ENCODE results near the gene GRAP2.
"Not testable (repeated sequence)": the region's sequence is repeated elsewhere in the genome, so short reads cannot be mapped to it uniquely, and the experiment has no call there.

The GRAP2 gene

DNA sequence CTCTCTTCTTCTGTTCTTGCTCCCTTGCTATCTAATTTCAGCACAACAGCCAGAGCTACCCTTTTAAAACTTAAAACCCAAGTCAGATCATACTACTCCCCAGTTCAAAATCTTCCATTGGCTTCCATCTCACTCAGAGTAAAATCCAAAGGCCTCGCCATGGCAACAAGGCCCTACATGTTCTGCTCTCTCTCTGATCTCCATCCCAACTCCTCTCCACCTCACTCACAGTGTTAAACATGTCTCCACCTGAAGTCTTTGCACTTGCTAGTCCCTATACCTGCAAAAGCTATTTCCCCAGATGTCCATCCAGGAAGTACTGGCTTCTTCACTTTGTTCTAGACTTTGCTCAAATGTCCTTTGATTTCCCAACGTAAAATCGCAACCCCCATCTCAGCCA, 3.0 kb upstream of the GRAP2 start:
- no peak for ATAC-seq
- DNase-seq = no peak

DNA sequence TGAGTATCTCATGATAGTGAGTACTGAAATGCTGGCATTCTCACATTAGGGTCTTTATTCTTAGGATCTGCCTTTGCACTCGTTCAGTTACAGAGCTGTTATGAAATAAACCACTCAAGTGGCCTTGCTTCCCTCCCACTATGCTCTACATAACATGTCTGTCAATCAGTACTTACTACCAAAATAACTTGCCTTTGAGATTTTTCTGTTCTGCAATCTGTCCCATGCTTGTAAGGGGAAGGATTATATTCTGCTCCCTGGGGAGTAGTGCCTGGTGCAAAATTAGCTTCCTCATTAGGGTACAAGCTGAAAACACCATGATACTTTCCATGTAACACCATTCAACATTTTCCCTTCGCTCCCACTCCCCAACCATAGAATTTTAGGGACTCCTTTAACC, 1.9 kb upstream of the GRAP2 start:
- ATAC-seq = no peak

DNA sequence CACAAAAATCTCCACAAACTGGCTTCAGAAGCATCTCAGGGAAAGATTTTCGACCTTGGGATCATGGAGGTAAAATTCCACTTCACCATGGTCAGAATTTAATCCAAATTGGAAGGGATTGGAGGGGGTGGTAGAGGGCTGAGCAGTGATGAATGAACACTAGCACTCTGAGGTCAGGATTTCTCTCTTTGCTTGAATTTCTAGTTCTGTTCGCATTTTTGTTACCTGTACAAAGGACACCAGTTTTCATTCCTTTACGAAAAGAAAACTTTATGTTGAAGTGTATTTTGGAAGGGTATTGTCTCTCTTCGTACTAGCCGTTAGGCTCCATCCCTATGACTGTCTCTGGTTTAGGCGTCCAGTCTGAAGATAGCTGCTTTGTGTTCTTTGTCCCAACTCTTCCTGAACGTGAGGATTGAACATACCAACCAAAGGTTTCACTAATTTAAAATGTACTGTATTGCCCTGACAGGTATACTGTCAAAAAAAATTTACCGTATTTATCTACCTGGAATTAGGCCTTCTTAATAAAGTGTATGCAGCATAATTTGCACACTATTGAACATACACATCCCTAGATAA, 772 bp downstream of the GRAP2 start:
- DNase-seq = no peak
- ATAC-seq = no peak

More for the DNA sequence above, 1.9 kb upstream of the GRAP2 start:
- DNase-seq = no peak

DNA sequence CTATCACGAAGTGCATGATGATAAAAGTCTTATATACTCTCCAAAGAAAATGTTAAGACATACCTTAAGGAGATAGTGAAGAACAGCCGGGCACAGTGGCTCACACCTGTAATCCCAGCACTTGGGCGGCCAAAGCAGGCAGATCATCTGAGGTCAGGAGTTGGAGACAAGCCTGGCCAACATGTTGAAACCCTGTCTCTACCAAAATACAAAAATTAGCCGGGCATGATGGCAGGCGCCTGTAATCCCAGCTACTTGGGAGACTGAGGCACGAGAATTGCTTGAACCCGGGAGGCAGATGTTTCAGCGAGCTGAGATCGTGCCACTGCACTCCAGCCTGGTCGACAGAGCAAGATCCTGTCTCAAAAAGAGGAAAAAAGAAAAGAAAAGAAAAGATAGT, 3.1 kb downstream of the GRAP2 start:
- DNase-seq, ATAC-seq: not testable (repeated sequence)

DNA sequence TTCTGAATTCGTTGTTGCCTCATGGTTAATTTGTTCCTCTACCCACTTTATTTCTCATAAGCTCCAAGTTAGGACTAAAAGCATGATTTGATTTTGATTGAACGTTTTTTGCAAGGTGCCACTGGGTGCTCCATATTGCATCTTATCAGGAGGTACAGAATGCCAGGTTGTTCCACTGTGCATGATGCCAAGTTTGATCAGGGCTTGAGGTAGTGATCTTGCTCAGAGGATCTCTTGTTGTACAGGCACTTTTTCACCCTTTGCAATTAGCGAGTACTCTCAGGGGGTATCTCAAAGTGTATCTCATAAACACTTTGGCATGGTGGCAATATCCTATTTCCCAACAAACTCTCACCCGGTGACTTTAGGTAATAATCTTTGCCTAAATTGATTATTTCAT, 4.0 kb downstream of the GRAP2 start:
- DNase-seq (no peak), ATAC-seq (no peak)

DNA sequence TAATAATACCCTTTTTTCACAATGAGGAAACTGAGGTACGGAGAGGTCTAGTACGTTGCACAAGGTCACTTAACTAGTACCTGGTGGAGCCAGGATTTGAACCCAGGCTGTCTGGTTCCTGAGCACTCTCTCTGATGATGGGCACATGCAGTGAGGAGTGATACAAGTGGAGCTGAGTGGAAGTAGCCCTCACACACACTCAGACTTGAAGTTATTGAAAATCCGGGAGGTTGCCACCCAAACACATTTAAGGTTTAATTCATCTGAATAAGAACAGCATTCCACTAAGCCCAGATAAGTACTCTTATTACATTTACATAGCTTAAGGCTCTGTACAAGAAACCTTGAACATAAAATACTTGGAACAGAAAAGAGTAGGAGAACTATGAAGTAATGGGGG, 4.8 kb downstream of the GRAP2 start:
- peak; percentile 12 for ATAC-seq
- peak; percentile 49 for DNase-seq

DNA sequence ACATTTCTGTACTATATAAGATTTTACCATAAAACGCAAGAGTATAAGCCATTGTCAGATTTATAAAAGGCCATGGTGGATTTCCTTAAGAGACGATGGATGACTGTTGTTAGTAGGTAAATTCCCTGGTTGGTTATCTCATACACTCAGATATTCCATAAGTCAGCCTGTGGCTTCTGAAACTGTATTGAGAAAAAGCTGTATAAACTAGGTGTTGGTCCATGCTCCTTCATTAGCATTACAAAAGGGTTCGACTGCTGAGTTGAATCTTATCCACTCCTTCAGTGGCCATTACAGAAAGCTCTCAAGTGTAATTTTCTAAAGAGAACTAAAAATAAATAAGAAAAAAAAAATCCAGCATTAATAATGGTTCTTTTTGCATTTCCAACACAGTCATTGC, 5.3 kb downstream of the GRAP2 start:
- peak; percentile 50 for ATAC-seq
- no peak for DNase-seq

DNA sequence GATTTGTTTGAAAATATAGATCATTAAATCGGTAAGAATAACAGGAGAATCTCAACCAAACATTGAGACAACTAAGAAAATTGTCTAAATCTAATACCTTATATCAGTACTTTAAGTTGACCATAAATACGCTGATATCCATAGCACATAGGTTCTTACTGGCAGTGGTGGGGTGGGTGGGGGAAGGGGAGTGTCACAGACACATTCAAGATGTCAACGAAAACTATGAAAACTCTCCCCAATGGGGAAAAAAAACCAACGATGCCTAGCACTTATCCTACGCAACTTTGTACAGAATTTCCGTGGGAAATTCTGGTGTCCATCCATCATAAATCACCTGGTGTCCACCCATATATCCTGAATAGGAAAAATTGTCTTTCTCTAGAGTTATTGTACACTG, 6.2 kb downstream of the GRAP2 start:
- peak; percentile 59 for DNase-seq
- ATAC-seq = no peak

DNA sequence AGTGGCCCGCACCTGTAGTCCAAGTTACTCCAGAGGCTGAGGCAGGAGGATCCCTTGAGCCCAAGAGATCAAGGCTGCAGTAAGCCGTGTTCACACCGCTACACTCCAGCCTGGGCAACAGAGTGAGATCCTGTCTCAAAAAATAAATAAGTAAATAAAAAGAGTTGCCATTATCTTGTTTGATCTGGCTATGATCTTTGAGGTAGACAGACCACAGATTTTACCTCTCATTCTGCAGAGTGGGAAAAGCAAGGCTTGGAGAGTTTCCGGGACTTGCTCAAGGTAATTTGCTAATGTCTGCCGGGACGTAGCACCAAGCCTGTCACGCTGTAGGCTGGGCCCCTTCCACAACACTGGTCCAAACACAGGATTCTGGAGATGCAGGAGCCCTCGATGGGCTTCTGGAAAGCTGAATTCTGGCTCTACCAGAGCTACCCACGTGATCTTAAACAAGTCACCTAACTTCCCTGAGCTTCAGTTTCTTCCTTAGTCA, 6.8 kb downstream of the GRAP2 start:
- ATAC-seq (no peak), DNase-seq (no peak)

DNA sequence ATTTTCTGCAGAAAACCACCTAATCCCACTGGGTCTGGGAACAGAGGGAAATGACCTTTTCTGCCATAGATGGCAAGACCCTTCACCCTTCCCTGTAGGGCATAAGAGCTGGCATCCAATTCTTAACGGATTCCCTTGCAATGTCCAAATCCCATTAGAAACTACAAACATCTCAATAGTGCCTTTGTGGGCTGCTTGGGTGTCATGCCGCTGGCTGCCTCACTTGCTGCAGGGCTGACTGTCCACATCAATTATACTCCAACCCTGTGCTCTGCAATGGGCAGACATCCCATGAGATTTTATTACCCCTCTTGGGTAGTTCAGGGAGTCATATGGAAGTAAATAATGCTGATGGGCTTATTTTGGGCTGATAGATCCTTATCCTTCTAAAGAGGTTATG, 7.3 kb downstream of the GRAP2 start:
- DNase-seq (no peak), ATAC-seq (no peak)

DNA sequence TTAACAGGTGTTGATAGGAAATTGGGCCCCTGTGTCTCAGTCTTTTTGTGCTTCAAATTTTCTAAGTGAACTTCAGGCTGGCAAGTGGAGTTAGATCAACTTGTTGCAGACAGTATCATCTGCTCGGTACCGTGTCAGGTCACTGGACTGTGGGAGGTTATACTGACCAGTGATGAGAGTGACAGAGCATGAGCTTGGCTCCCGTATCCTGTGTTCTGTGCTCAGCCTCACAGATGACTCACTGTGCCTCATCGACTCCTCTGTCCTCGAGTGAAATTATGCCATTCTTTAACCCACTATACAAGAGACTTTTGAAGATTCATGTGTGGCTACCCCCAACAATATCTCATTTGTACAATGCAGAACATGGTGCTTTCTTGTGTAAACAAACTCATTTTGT, 7.9 kb downstream of the GRAP2 start:
- DNase-seq = peak; percentile 47
- ATAC-seq = peak; percentile 55

DNA sequence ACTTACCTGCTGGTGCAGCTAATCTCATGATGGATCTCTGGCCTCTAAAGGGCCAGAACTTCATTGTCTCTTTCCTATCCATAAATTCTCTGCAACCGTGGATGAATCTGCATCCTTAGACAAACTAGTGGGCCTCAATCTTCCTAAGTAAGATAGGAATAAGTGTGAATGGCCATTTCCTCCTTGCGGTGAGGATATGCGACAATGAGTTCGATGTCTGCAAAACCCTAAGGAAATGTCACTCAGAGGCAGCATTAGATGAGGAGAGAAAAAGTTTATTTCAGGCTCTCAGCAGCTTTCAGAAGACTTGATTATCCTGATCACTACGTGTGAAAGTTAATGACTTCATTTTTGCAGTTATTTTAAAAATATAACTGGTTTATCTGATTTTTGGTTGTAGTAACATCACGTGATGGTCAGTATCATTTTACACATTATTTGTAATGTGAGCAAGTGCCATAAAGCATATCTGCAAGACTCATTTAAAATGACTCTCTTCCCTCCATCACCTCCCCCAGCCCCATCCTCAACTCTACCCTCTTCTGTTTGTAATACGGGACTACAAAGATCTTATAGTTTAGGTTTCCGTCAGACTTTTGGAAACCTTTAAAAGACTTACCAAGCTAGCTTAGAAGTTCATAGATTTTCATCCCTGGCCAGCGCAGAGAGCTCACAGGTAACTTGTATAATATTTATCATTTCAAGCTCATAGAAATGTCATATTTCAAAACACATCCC, 10.2 kb downstream of the GRAP2 start:
- no peak for ATAC-seq
- DNase-seq = no peak

DNA sequence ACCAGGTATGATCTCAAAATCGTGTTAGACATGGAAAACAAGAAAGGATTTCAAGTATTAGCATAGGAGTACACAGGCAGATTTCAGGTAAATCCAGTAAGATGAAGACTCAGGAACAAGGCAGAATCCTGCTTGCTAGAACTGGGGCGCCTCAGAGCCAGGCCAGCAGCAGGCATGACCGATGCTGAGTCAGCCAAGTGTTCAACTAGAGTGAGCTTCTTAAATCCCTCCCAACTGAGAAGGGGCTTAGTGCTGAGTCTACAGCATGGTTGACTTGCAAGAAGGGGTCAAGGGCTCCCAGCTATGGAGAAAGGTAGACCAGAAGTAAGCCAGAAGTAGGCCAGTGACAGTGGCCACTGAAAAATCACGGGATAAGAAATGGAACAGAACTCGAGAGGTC, 12.4 kb downstream of the GRAP2 start:
- DNase-seq (no peak), ATAC-seq (no peak)

DNA sequence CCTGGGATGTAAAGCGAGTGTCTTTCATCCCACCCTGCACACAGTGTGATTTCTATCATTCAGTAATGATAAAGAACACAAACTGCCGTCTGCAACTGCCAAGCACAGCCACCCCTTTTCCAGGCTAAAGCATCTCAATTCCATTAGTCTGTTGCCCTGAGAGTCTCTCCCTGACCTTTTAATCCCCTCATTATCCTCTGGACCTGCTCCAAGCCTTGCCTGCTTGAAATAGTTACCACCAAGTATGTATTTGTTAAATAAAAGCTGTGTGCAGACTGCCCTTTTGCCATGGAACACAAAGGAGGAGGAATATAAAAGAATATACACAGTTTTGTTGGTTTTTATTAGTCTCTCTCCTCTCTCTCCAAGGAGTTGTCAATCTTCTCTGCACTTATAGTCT, 13.0 kb downstream of the GRAP2 start:
- no peak for DNase-seq
- no peak for ATAC-seq

DNA sequence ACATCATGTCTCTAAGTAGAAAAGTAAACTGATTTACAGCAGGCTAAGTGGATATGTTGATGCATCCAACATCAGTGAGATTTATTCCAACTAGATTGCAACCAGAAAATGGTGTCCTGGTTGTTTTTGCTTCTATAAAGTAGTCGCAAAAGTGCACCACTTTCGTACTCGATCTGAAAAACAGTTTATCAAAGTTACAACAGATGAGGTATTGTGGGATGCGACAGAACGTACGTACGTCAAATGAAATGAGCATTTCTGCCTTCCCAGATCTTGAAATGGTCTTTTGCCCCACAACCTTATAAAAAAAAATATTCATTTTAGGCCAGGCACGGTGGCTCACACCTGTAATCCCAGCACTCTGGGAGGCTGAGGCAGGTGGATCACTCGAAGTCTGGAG, 13.7 kb downstream of the GRAP2 start:
- ATAC-seq (no peak), DNase-seq (no peak)

DNA sequence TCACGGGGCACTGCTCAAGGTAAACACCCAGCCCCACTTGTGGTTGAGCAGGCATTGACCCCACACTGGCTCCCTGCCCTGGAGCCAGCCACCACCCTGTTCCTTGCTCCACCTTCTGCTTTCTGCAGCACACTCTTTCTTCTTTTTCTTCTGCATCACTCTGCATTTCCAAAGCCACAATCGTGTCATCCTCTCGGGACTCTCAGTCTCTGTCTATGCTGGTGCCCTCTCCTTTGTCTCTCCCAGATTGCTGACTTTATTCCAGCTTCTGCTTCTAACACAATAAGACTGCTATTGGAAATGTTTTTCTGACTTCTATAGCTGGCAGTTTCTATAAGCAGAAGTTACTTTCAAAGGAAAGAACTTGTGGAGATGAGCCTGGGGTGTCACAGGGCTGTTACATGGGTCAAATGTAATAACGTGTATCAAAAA, 14.4 kb downstream of the GRAP2 start:
- DNase-seq = no peak
- ATAC-seq = no peak

DNA sequence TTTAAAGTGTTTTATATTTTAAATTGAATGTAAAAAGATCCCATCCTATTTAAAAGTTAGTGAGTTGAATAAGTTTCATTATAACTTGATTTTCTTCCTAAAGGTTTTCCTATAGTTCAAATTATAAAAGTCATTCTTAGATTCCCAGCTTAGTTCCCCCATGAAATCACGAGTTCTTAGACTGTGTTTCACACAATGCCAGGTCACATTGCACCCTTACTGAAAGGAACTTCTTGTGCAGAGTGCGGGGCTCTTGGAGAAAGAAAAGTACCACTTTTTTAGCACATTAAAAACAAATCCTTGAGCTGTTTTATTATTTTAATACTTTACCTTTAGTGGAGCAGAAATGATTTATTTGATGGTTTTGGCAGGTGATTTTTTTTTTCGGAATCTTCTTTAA, 15.6 kb downstream of the GRAP2 start:
- DNase-seq (no peak), ATAC-seq (no peak)

DNA sequence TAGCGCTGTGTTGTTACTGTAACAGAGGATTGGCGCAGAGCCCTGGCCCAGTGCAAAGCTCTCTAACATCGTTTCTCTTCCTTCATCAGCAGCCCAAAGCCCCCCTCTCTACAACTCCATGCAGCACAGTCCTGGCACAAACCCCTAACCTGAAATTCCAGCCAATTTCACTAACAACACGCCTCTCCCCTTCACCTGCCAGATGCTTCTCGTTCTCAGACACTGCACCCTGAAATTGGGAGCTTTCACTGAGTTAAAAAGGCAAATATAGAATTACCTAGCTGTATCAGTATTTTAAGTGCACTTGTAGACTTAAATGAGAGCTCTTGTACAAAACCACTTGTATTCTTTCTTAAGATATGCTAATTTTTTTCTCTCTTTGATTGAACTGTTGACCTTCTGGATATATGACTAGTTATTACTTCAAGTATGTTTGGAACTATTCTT, 16.3 kb downstream of the GRAP2 start:
- ATAC-seq = no peak
- DNase-seq = no peak

DNA sequence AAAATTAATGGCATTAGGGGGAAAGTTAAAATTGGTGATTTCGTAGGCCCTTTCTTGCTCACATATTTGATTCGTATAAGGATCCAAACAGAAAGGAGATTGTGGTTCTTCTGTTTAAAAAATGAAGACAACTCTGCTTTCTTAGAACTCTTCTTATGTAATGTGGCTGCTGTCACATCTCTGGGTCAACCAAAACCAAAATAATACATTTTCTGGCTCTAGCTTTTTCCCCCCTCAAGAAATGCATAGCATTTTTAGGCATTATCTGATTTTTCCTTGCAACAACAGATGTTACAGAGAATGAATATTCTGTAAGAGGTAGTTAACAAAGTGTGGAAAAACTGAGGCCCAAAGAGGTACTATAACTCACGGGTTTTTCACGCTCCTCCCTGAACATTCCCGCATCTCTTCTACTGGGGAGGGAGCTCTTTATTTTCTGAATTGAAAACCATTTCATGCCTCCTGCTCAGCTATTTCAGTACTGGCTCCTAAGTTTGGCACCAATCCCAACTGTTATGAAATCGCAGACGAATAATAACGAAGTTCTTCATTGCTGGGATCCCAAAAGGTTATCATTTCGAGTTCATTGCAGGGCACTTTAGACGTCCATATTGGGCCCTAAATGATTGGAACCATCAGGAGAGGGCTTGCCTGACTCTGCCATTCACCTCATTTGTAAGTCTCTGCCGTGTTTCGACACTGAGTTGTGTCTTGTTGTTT, 17.1 kb downstream of the GRAP2 start:
- DNase-seq (no peak), ATAC-seq (no peak)

DNA sequence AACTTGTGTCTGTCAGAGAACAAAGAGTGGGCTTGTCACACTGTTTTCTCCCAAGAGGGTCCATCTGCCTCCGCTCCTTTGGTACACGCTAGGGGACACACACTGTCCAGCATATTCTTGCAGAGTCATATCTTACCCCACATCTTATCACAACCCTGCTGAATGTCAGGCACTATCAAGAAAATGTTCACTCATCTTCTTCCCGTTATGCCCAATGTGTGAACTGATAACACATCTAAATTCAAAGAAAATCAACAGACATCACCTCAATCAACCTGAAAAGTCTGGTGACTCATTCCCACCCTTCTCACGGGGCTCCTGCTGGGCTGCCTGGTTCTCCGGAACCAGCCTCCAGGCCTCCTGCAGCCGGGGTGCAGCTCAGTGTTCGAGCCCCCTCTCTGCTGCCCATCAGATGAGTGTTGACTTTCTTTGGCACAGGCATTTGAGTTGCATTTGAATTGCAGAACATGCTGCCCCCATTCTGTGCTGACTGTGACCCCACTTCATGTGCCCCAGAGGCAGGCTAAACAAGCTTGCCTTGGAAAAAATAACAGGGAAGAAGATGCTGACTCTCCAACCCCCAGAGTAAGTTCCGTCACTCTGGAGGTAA, 19.4 kb downstream of the GRAP2 start:
- peak; percentile 77 for ATAC-seq

DNA sequence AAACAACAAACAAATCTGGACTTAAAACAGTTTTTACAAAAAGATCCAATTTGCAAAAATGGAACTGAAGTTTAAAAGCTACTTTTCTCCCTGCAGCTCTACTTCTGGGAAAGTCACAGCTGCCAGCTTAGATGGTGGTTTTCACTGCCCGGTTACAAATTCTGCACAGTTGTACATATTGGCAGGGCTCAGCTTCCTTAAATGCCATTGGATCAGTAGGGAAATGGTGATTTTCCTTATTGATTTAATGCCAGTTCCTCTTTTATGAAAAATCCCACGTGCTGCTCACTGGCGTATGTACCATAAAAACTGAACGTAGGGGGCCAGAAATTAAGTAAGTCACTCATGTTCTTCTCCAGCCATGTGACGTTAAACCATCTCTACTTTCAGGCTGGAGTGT, 22.8 kb downstream of the GRAP2 start:
- ATAC-seq (no peak), DNase-seq (no peak)

More for the DNA sequence above, 19.4 kb downstream of the GRAP2 start:
- peak; percentile 73 for DNase-seq

DNA sequence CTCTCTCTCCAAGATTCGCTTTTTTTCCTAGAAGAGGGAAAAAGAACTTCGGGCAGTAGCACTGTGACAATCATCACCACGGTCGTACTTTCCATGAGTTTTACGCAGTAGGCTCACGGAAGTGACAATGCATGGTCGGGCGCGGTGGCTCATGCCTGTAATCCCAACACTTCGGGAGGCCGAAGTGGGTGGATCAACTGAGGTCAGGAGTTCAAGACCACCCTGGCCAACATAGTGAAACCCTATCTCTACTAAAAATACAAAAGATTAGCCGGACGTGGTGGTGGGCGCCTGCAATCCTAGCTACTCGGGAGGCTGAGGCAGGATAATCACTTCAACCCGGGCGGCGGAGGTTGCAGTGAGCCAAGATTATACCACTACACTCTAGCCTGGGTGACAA, 23.4 kb downstream of the GRAP2 start:
- peak; percentile 44 for DNase-seq
- ATAC-seq = no peak

DNA sequence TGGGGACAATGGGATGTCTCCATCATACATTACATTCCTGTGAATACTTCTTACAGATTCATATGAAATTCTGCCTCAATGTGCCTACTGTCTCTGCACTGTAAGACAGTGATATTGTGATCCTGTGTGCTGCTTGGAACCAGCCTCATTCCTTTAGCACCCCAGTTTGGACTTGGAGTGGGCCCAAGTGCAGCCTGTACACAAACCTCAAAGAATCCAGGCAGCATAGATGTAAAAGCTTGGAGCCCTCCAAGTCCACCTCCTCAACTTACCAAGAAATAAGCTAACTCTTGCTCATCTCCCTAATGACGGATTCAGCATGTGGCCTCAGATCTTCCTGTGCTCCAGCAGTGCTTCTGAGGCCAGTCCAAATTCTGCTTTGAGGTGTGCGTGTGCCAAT, 24.4 kb downstream of the GRAP2 start:
- DNase-seq (no peak), ATAC-seq (no peak)

Data from stimulated activated naive CD8-positive, alpha-beta T cell treated with anti-CD3 and anti-CD28 coated beads, Interleukin-15, Interleukin-2, amounts not matched to agents 100 U/mL and 50 U/mL, for 24 hours (primary cell).